ENCODE measurements around the gene ABHD15.

ABHD15 gene

GRCh38 chr17:29586676-29587469 lies 20.0 kb upstream of the ABHD15 start:
- H4K8ac ChIP-seq (ENCODE audit: low read depth, low read length) = no peak overlapping the region
- H3K18ac ChIP-seq (ENCODE audit: low read length) = peak overlapping the region; percentile 15
- H3K9ac ChIP-seq (ENCODE audit: low read length) = no peak overlapping the region
- H2BK5ac ChIP-seq (ENCODE audit: low read depth, low read length, poor library complexity) = no peak overlapping the region
- no peak overlapping the region for H3K4ac ChIP-seq (ENCODE audit: low read depth, low read length)
- peaks cover 7% of the 10 kb centered on the region for H3K79me1 ChIP-seq (ENCODE audit: low read length)
- H2BK120ac ChIP-seq (ENCODE audit: insufficient read depth, low read length, poor library complexity) = no peak overlapping the region
- no peak overlapping the region for H3K14ac ChIP-seq (ENCODE audit: low read length)
- no peak overlapping the region for H2BK12ac ChIP-seq (ENCODE audit: low read length)
- no peaks in the 10 kb centered on the region for H3K27me3 ChIP-seq (ENCODE audit: insufficient read depth, low read length)
- H2AK5ac ChIP-seq (ENCODE audit: low read length) = no peak overlapping the region
- no peak overlapping the region for H3K27ac ChIP-seq (ENCODE audit: low read depth, low read length)
- H2AFZ ChIP-seq (ENCODE audit: insufficient read depth, low read length, poor library complexity) = no peak overlapping the region
- H3K4me2 ChIP-seq (ENCODE audit: low read length) = no peak overlapping the region
- no peak overlapping the region for H4K12ac ChIP-seq (ENCODE audit: low read depth, low read length)
- H4K91ac ChIP-seq (ENCODE audit: low read depth, low read length) = no peak overlapping the region
- WGBS (ENCODE audit: extremely low coverage, insufficient coverage, insufficient read length) = no CpG with 5 or more reads among the region's 9 CpGs
- H3K9me3 ChIP-seq (ENCODE audit: insufficient read depth, low read depth, low read length) = no peaks in the 10 kb centered on the region
- peaks cover 14 to 15% of the 10 kb centered on the region in 2 experiments for H3K36me3 ChIP-seq (ENCODE audit: control insufficient read depth in 1 of 2, insufficient read depth in 2 of 2, low read length in 2 of 2)
- DNase-seq = no peak
- peaks cover 9% of the 10 kb centered on the region for H3K79me2 ChIP-seq (ENCODE audit: control insufficient read depth, insufficient read depth, low read length, poor library complexity)
- H3K4me1 ChIP-seq (ENCODE audit: control insufficient read depth in 1 of 2, insufficient read depth in 2 of 2, low read length in 2 of 2) = peaks cover 24 to 31% of the 10 kb centered on the region in 2 experiments
- no peak overlapping the region for H3K23ac ChIP-seq (ENCODE audit: low read length)
- H3K4me3 ChIP-seq (ENCODE audit: low read depth, low read length) = peak overlapping the region; percentile 3

GRCh38 chr17:29585080-29585751 lies 18.4 kb upstream of the ABHD15 start:
- no peak overlapping the region for H3K14ac ChIP-seq (ENCODE audit: low read length)
- H3K23ac ChIP-seq (ENCODE audit: low read length) = no peak overlapping the region
- H3K4me1 ChIP-seq (ENCODE audit: control insufficient read depth in 1 of 2, insufficient read depth in 2 of 2, low read length in 2 of 2) = peaks cover 15 to 21% of the 10 kb centered on the region in 2 experiments
- H3K9ac ChIP-seq (ENCODE audit: low read length) = no peak overlapping the region
- H3K27me3 ChIP-seq (ENCODE audit: insufficient read depth, low read length) = no peaks in the 10 kb centered on the region
- no peak overlapping the region for H2BK5ac ChIP-seq (ENCODE audit: low read depth, low read length, poor library complexity)
- H4K8ac ChIP-seq (ENCODE audit: low read depth, low read length) = no peak overlapping the region
- no peaks in the 10 kb centered on the region for H3K9me3 ChIP-seq (ENCODE audit: insufficient read depth, low read depth, low read length)
- H3K4me3 ChIP-seq (ENCODE audit: low read depth, low read length) = no peak overlapping the region
- H2BK12ac ChIP-seq (ENCODE audit: low read length) = no peak overlapping the region
- H3K4me2 ChIP-seq (ENCODE audit: low read length) = no peak overlapping the region
- DNase-seq = no peak
- H3K36me3 ChIP-seq (ENCODE audit: control insufficient read depth in 1 of 2, insufficient read depth in 2 of 2, low read length in 2 of 2) = peaks cover 24 to 25% of the 10 kb centered on the region in 2 experiments
- no peak overlapping the region for H2BK120ac ChIP-seq (ENCODE audit: insufficient read depth, low read length, poor library complexity)
- no peak overlapping the region for H3K27ac ChIP-seq (ENCODE audit: low read depth, low read length)
- H3K4ac ChIP-seq (ENCODE audit: low read depth, low read length) = no peak overlapping the region
- H4K91ac ChIP-seq (ENCODE audit: low read depth, low read length) = no peak overlapping the region
- no peak overlapping the region for H2AK5ac ChIP-seq (ENCODE audit: low read length)
- H2AFZ ChIP-seq (ENCODE audit: insufficient read depth, low read length, poor library complexity) = no peak overlapping the region
- no peak overlapping the region for H4K12ac ChIP-seq (ENCODE audit: low read depth, low read length)
- H3K18ac ChIP-seq (ENCODE audit: low read length) = no peak overlapping the region
- H3K79me1 ChIP-seq (ENCODE audit: low read length) = peaks cover 5% of the 10 kb centered on the region
- no CpG with 5 or more reads among the region's 8 CpGs for WGBS (ENCODE audit: extremely low coverage, insufficient coverage, insufficient read length)
- H3K79me2 ChIP-seq (ENCODE audit: control insufficient read depth, insufficient read depth, low read length, poor library complexity) = peaks cover 9% of the 10 kb centered on the region

GRCh38 chr17:29584452-29585079 lies 17.7 kb upstream of the ABHD15 start:
- Histone ChIP-seq H4K91ac (ENCODE audit: low read depth, low read length) (no peak overlapping the region), H2BK5ac (ENCODE audit: low read depth, low read length, poor library complexity) (no peak overlapping the region), H3K4ac (ENCODE audit: low read depth, low read length) (no peak overlapping the region), H2BK12ac (ENCODE audit: low read length) (no peak overlapping the region), H2AFZ (ENCODE audit: insufficient read depth, low read length, poor library complexity) (no peak overlapping the region), H3K79me1 (ENCODE audit: low read length) (peaks cover 2% of the 10 kb centered on the region), H3K4me2 (ENCODE audit: low read length) (no peak overlapping the region), H4K12ac (ENCODE audit: low read depth, low read length) (no peak overlapping the region), H3K9me3 (ENCODE audit: insufficient read depth, low read depth, low read length) (no peaks in the 10 kb centered on the region), H4K8ac (ENCODE audit: low read depth, low read length) (no peak overlapping the region), H3K36me3 (ENCODE audit: control insufficient read depth in 1 of 2, insufficient read depth in 2 of 2, low read length in 2 of 2) (peaks cover 24 to 31% of the 10 kb centered on the region in 2 experiments), H3K4me1 (ENCODE audit: control insufficient read depth in 1 of 2, insufficient read depth in 2 of 2, low read length in 2 of 2) (peaks cover 11 to 16% of the 10 kb centered on the region in 2 experiments), H3K9ac (ENCODE audit: low read length) (no peak overlapping the region), H3K18ac (ENCODE audit: low read length) (no peak overlapping the region), H2BK120ac (ENCODE audit: insufficient read depth, low read length, poor library complexity) (no peak overlapping the region), H3K79me2 (ENCODE audit: control insufficient read depth, insufficient read depth, low read length, poor library complexity) (peaks cover 8% of the 10 kb centered on the region), H3K14ac (ENCODE audit: low read length) (no peak overlapping the region), H3K27me3 (ENCODE audit: insufficient read depth, low read length) (no peaks in the 10 kb centered on the region), H3K23ac (ENCODE audit: low read length) (no peak overlapping the region), H3K4me3 (ENCODE audit: low read depth, low read length) (no peak overlapping the region), H2AK5ac (ENCODE audit: low read length) (no peak overlapping the region), H3K27ac (ENCODE audit: low read depth, low read length) (no peak overlapping the region)
- no CpG with 5 or more reads among the region's 12 CpGs for WGBS (ENCODE audit: extremely low coverage, insufficient coverage, insufficient read length)
- DNase-seq = no peak

DNA sequence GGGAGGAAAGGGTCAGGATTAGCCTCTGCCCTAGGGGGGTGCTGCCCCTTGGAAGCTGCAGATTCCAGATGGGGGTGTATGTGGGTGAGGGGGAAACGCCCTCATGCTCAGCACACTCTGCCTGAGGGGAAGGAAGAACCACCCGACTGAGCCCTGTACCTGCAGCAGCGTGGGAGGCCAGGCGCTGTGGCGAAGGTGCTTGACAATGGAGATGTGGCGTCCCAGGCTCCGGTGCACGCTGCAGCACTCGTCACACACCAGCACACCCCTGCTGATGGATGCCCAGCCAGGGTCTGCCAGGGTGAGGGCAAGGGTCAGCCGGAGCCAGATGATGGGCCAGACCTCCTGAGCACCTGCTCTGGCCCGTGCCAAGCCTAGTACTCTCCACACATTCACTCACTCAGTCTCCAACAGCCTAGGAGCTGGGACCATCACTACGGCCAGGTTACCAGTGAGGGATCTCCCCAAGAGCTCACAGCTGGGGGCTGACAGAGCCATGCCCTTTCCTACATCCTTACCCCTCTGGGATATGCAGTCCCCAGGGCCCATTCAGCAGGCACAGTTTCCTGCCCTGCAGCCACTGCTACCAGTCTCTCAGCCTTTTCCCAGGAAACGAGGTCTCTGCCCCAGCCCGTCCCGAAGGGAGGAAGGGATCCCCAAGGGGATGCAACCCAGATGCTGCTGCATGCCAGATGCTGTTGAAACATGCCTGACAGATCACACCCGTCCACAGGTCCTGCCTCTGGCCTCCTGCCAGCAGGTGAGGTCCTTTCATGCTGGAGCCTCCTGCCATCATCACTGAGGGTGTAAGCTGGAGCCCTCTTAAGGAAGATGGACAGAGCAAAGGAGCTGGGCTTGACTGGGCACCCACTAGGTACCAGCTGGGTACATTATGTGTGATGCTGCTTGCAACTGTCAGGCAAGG lies 16.7 kb upstream of the ABHD15 start:
- no CpG with 5 or more reads among the region's 16 CpGs for WGBS (ENCODE audit: extremely low coverage, insufficient coverage, insufficient read length)
- Histone ChIP-seq H2AK5ac (ENCODE audit: low read length) (no peak overlapping the region), H4K91ac (ENCODE audit: low read depth, low read length) (no peak overlapping the region), H3K4me1 (ENCODE audit: control insufficient read depth in 1 of 2, insufficient read depth in 2 of 2, low read length in 2 of 2) (peaks cover 9 to 14% of the 10 kb centered on the region in 2 experiments), H3K36me3 (ENCODE audit: control insufficient read depth in 1 of 2, insufficient read depth in 2 of 2, low read length in 2 of 2) (peaks cover 27 to 33% of the 10 kb centered on the region in 2 experiments), H3K9me3 (ENCODE audit: insufficient read depth, low read depth, low read length) (no peaks in the 10 kb centered on the region), H3K27me3 (ENCODE audit: insufficient read depth, low read length) (no peaks in the 10 kb centered on the region), H2BK12ac (ENCODE audit: low read length) (no peak overlapping the region), H3K79me1 (ENCODE audit: low read length) (peaks cover under 1% of the 10 kb centered on the region), H3K4me2 (ENCODE audit: low read length) (no peak overlapping the region), H2BK5ac (ENCODE audit: low read depth, low read length, poor library complexity) (no peak overlapping the region), H3K23ac (ENCODE audit: low read length) (no peak overlapping the region), H3K27ac (ENCODE audit: low read depth, low read length) (no peak overlapping the region), H2BK120ac (ENCODE audit: insufficient read depth, low read length, poor library complexity) (no peak overlapping the region), H3K14ac (ENCODE audit: low read length) (no peak overlapping the region), H3K9ac (ENCODE audit: low read length) (no peak overlapping the region), H3K4ac (ENCODE audit: low read depth, low read length) (no peak overlapping the region), H3K79me2 (ENCODE audit: control insufficient read depth, insufficient read depth, low read length, poor library complexity) (peaks cover 6% of the 10 kb centered on the region), H4K12ac (ENCODE audit: low read depth, low read length) (no peak overlapping the region), H3K4me3 (ENCODE audit: low read depth, low read length) (no peak overlapping the region), H4K8ac (ENCODE audit: low read depth, low read length) (no peak overlapping the region), H3K18ac (ENCODE audit: low read length) (no peak overlapping the region), H2AFZ (ENCODE audit: insufficient read depth, low read length, poor library complexity) (no peak overlapping the region)
- DNase-seq = no peak
